SK-N-SH (cell line): ENCODE results near the gene SOX15. TPM values are rescaled to one million over a fixed set of nuclear protein-coding genes. Genes with fewer than 3 reads are reported as not detected.

Experiments used
- CHD2 ChIP-seq: fragments of 150-350 bp; IDR thresholded peaks from 2 replicates; pipeline ENCODE4 v1.6.1; 2018; ENCODE audit warnings: low read length; ENCODE audit not compliant: partially characterized antibody
- EZH2phosphoT487 ChIP-seq: fragments of 200-600 bp; sonication (generic); IDR thresholded peaks from 2 replicates; pipeline ENCODE4 v1.6.1; 2017; ENCODE audit warnings: low read depth, mixed run types, mild to moderate bottlenecking, antibody characterized with exemption, moderate library complexity, borderline replicate concordance
- NFIC ChIP-seq: IDR thresholded peaks from 2 replicates; pipeline ENCODE4 v1.4.0; 2012; ENCODE audit warnings: borderline replicate concordance
- TAF1 ChIP-seq: IDR thresholded peaks from 2 replicates; pipeline ENCODE4 v1.6.1; 2012; ENCODE audit warnings: low read depth, mild to moderate bottlenecking, low read length, moderate library complexity, borderline replicate concordance
- polyA plus RNA-seq, 3 experiments: library from polyadenylated mRNA; depleted of rRNA; stranded (reverse); fragments of >200 nt; gene quantifications; 2 replicates each; pipeline ENCODE4 v1.2.3, GENCODE V29; 2012
- small RNA-seq, 7 experiments: library from RNA; depleted of rRNA; stranded (forward); fragments of <200 nt; gene quantifications; one replicate each; pipeline ENCODE3, GENCODE V24; 2012
- TF ChIP-seq, protein P1 (sequence below): IDR thresholded peaks from 2 replicates; pipeline ENCODE4; 2012
- TF ChIP-seq, protein P2 (sequence below): IDR thresholded peaks from 2 replicates; pipeline ENCODE4 v1.4.0; 2012; ENCODE audit warnings: low read depth, borderline replicate concordance

Gene SOX15
- polyA plus RNA-seq, 1 of the 3 experiments (the other 2 are of a cell fraction), result 1.3 TPM

DNA sequence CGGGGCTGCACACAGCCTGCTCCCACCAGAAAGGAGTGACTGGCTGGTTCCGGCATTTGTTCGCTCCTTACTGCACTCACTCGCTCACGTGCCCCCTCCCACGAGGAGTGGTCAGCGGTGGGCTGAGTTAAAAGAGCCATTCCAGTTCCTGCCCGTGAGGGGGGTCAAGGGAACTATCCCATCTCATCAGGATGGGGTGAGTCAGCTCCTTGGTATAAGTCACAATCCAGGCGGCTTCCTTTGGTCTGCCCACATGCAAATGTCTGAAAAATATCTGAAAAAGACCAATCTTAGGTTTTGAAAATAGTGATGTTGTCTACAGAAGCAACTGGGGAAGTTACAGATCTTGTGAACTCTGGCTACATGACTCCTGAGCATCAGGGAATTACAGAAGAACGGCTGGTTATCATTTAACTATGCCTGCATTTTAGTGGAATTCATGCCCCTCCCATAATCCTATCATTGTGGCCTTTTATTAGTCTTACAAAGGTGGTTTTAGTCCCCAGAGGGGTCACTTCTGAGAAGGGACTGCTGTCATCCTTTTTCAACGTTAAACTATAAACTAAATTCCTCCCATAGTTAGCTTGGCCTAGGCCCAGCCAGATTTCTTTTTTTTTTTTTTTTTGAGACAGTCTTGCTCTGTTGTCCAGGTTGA lies 50.9 kb downstream of the SOX15 start (continued):
- TF ChIP-seq, protein P1, sequence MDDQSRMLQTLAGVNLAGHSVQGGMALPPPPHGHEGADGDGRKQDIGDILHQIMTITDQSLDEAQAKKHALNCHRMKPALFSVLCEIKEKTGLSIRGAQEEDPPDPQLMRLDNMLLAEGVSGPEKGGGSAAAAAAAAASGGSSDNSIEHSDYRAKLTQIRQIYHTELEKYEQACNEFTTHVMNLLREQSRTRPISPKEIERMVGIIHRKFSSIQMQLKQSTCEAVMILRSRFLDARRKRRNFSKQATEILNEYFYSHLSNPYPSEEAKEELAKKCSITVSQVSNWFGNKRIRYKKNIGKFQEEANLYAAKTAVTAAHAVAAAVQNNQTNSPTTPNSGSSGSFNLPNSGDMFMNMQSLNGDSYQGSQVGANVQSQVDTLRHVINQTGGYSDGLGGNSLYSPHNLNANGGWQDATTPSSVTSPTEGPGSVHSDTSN, result no peak
- TF ChIP-seq CHD2 (no peak), NFIC (no peak), EZH2phosphoT487 (no peak), TAF1 (no peak)
- TF ChIP-seq, protein P2, sequence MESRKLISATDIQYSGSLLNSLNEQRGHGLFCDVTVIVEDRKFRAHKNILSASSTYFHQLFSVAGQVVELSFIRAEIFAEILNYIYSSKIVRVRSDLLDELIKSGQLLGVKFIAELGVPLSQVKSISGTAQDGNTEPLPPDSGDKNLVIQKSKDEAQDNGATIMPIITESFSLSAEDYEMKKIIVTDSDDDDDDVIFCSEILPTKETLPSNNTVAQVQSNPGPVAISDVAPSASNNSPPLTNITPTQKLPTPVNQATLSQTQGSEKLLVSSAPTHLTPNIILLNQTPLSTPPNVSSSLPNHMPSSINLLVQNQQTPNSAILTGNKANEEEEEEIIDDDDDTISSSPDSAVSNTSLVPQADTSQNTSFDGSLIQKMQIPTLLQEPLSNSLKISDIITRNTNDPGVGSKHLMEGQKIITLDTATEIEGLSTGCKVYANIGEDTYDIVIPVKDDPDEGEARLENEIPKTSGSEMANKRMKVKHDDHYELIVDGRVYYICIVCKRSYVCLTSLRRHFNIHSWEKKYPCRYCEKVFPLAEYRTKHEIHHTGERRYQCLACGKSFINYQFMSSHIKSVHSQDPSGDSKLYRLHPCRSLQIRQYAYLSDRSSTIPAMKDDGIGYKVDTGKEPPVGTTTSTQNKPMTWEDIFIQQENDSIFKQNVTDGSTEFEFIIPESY, result no peak
- TF ChIP-seq, all 33 proteins: peak for 0

Small RNA genes within 50 kb of the gene (small RNA-seq; reads per million reads assigned to genes)
- gene CD68 (0 reads per million in 7 experiments), gene SNORA48 (0 reads per million in 7 experiments), gene SNORD10 (0 reads per million in 7 experiments)

Other genes with a start within 250 kb of the SOX15 start
- 9.5 and 12.1 TPM in 2 replicates for gene KCTD11, start 237.9 kb downstream of the SOX15 start, polyA plus RNA-seq (2012; rRNA removed)
- not detected in 2 replicates for gene TMEM95, start 234.9 kb downstream of the SOX15 start, polyA plus RNA-seq (2012; rRNA removed)
- 0.64 and 0.75 TPM in 2 replicates for gene TNK1, start 209.0 kb downstream of the SOX15 start, polyA plus RNA-seq (2012; rRNA removed)
- 72.0 and 95.0 TPM in 2 replicates for gene PLSCR3, start 195.6 kb downstream of the SOX15 start, polyA plus RNA-seq (2012; rRNA removed)
- gene TMEM256, start 186.0 kb downstream of the SOX15 start, polyA plus RNA-seq (2012; rRNA removed), result 114 and 213 TPM in 2 replicates
- gene NLGN2, start 182.2 kb downstream of the SOX15 start, polyA plus RNA-seq (2012; rRNA removed), result 16.8 and 29.9 TPM in 2 replicates
- gene SPEM1, start 169.8 kb downstream of the SOX15 start, polyA plus RNA-seq (2012; rRNA removed), result not detected in 2 replicates
- gene SPEM2, start 164.5 kb downstream of the SOX15 start, polyA plus RNA-seq (2012; rRNA removed), result not detected in 2 replicates
- gene SPEM3, start 161.2 kb downstream of the SOX15 start, polyA plus RNA-seq (2012; rRNA removed), result not detected in 2 replicates
- gene TMEM102, start 154.7 kb downstream of the SOX15 start, polyA plus RNA-seq (2012; rRNA removed), result 6.5 and 6.6 TPM in 2 replicates
- 1.9 and 2.5 TPM in 2 replicates for gene FGF11, start 150.6 kb downstream of the SOX15 start, polyA plus RNA-seq (2012; rRNA removed)
- gene CHRNB1, start 145.0 kb downstream of the SOX15 start, polyA plus RNA-seq (2012; rRNA removed), result 26.8 and 29.7 TPM in 2 replicates
- gene ZBTB4, start 110.5 kb downstream of the SOX15 start, polyA plus RNA-seq (2012; rRNA removed), result 11.4 and 12.8 TPM in 2 replicates
- not detected in 2 replicates for gene SLC35G6, start 108.6 kb downstream of the SOX15 start, polyA plus RNA-seq (2012; rRNA removed)
- gene POLR2A, start 105.7 kb downstream of the SOX15 start, polyA plus RNA-seq (2012; rRNA removed), result 19.0 and 37.3 TPM in 2 replicates
- 31.1 and 47.6 TPM in 2 replicates for gene TNFSF12, start 41.0 kb downstream of the SOX15 start, polyA plus RNA-seq (2012; rRNA removed)
- 1.0 and 2.1 TPM in 2 replicates for gene TNFSF13, start 31.3 kb downstream of the SOX15 start, polyA plus RNA-seq (2012; rRNA removed)
- 80.8 and 103 TPM in 2 replicates for gene SENP3, start 28.2 kb downstream of the SOX15 start, polyA plus RNA-seq (2012; rRNA removed)
- gene CD68, start 10.5 kb downstream of the SOX15 start, polyA plus RNA-seq (2012; rRNA removed), result 34.6 and 62.4 TPM in 2 replicates
- gene MPDU1, start 6.2 kb downstream of the SOX15 start, polyA plus RNA-seq (2012; rRNA removed), result 126 and 142 TPM in 2 replicates
- gene FXR2, start 24.8 kb upstream of the SOX15 start, polyA plus RNA-seq (2012; rRNA removed), result 56.4 and 62.3 TPM in 2 replicates
- gene SAT2, start 37.7 kb upstream of the SOX15 start, polyA plus RNA-seq (2012; rRNA removed), result 42.8 and 43.1 TPM in 2 replicates
- 0.70 and 1.1 TPM in 2 replicates for gene SHBG, start 40.0 kb upstream of the SOX15 start, polyA plus RNA-seq (2012; rRNA removed)
- gene ATP1B2, start 60.8 kb upstream of the SOX15 start, polyA plus RNA-seq (2012; rRNA removed), result 0.05 and 0.08 TPM in 2 replicates
- 47.3 and 62.6 TPM in 2 replicates for gene TP53, start 97.4 kb upstream of the SOX15 start, polyA plus RNA-seq (2012; rRNA removed)
- 6.6 and 8.6 TPM in 2 replicates for gene WRAP53, start 98.4 kb upstream of the SOX15 start, polyA plus RNA-seq (2012; rRNA removed)
- gene EFNB3, start 115.1 kb upstream of the SOX15 start, polyA plus RNA-seq (2012; rRNA removed), result 26.1 and 32.4 TPM in 2 replicates
- gene DNAH2, start 127.7 kb upstream of the SOX15 start, polyA plus RNA-seq (2012; rRNA removed), result 0.13 and 0.18 TPM in 2 replicates
- gene KDM6B, start 244.1 kb upstream of the SOX15 start, polyA plus RNA-seq (2012; rRNA removed), result 1.4 and 2.6 TPM in 2 replicates